Left ventricle myocardium superior (tissue), 1 donor: ENCODE results near the gene NME1. TPM values are rescaled to one million over a fixed set of nuclear protein-coding genes. Genes with fewer than 3 reads are reported as not detected.
A peak's percentile ranks its signal among the peaks of the same experiment; 100 is the strongest.
"Not testable (repeated sequence)": the region's sequence is repeated elsewhere in the genome, so short reads cannot be mapped to it uniquely, and the experiment has no call there.

Experiments
- ATAC-seq: fragments of 200-7000 bp; cut with Tn5 transposase; one replicate; pipeline ENCODE4 v1.9.1; 2020; ENCODE audit warnings: mild to moderate bottlenecking, moderate library complexity
- DNase-seq: peaks from one replicate; pipeline ENCODE4 v3.0.0-alpha.2; 2020
- intact Hi-C: fragments of 100-400 bp; cut with micrococcal nuclease; formaldehyde crosslinking; loops from one replicate; pipeline ENCODE4 v1.11.0; 2022
- total RNA-seq: library from RNA; stranded (reverse); fragmentation: NEBNext Ultra II Directional; extraction: Animal tissue kit (Norgen Biotek cat#: 25700); gene quantifications from one replicate; pipeline ENCODE4 v1.2.1, GENCODE V29; 2021
- donor health status: DM: no; HTN: yes; CAD: no; lungs with severe emphysema.

NME1 gene
- total RNA-seq, 1 donor from 2014 or later: 20.3 TPM

GRCh38 chr17:51142597-51142996 lies 10.8 kb upstream of the NME1 start:
- intact Hi-C loops: no loop called here
- DNase-seq (no peak), ATAC-seq (no peak)

GRCh38 chr17:51144266-51145022 lies 8.9 kb upstream of the NME1 start:
- no peak for ATAC-seq
- intact Hi-C loops: no loop called here
- no peak for DNase-seq

GRCh38 chr17:51147650-51148049 lies 5.7 kb upstream of the NME1 start:
- intact Hi-C loops: no loop called here
- ATAC-seq (no peak), DNase-seq (no peak)

- no peak for ATAC-seq
- intact Hi-C loops: no loop called here
- no peak for DNase-seq
Measured at GRCh38 chr17:51149163-51149562, 4.2 kb upstream of the NME1 start.

GRCh38 chr17:51150932-51151331 lies 2.4 kb upstream of the NME1 start:
- intact Hi-C loops: no loop called here
- ATAC-seq: no peak
- no peak for DNase-seq

GRCh38 chr17:51152766-51153209 lies 571 bp upstream of the NME1 start:
- intact Hi-C loops: loop anchor here (2.0 kb wide), 1 partner anchor 152 kb away; no protein-coding TSS in a partner anchor
- ATAC-seq: peak; percentile 3
- no peak for DNase-seq

- no peak for ATAC-seq
- DNase-seq: no peak
- intact Hi-C loops: no loop called here
Measured at GRCh38 chr17:51154176-51154575, 817 bp downstream of the NME1 start.

- no peak for ATAC-seq
- no peak for DNase-seq
- intact Hi-C loops: no loop called here
Measured at GRCh38 chr17:51155416-51155815, 2.1 kb downstream of the NME1 start.

- intact Hi-C loops: no loop called here
- ATAC-seq: no peak
- no peak for DNase-seq
Measured at GRCh38 chr17:51159604-51160003, 6.2 kb downstream of the NME1 start.

GRCh38 chr17:51161541-51161940 lies 8.2 kb downstream of the NME1 start:
- ATAC-seq: no peak
- DNase-seq: no peak
- intact Hi-C loops: no loop called here

GRCh38 chr17:51164911-51165679 lies 11.7 kb downstream of the NME1 start:
- intact Hi-C loops: no loop called here
- ATAC-seq (no peak), DNase-seq (peak; percentile 39)

- ATAC-seq: peak; percentile 4
- intact Hi-C loops: no loop called here
Measured at GRCh38 chr17:51165680-51166197, 12.4 kb downstream of the NME1 start.

GRCh38 chr17:51166198-51166986 lies 13.0 kb downstream of the NME1 start, which contains the start of gene NME2:
Gene NME2, plus strand, starts transcription at chr17:51166411. Its CDS starts 420 bp downstream, at chr17:51166831.
- DNase-seq (peak; percentile 95), ATAC-seq (peak; percentile 97)
- intact Hi-C loops: no loop called here

More at GRCh38 chr17:51165680-51166197, 12.4 kb downstream of the NME1 start:
- DNase-seq: peak; percentile 38

GRCh38 chr17:51166987-51167931 lies 13.9 kb downstream of the NME1 start:
- intact Hi-C loops: no loop called here

GRCh38 chr17:51169340-51169739 lies 16.0 kb downstream of the NME1 start:
- ATAC-seq (no peak), DNase-seq (no peak)
- intact Hi-C loops: no loop called here

More at GRCh38 chr17:51166987-51167931, 13.9 kb downstream of the NME1 start:
- ATAC-seq: peak; percentile 51
- peak; percentile 67 for DNase-seq

- intact Hi-C loops: no loop called here
- no peak for ATAC-seq
- DNase-seq: no peak
Measured at GRCh38 chr17:51170736-51171135, 17.4 kb downstream of the NME1 start.

- DNase-seq, intact Hi-C loops, ATAC-seq: not testable (repeated sequence)
Measured at GRCh38 chr17:51172030-51172429, 18.7 kb downstream of the NME1 start.

- intact Hi-C loops: no loop called here
- DNase-seq: no peak
- no peak for ATAC-seq
Measured at GRCh38 chr17:51180486-51180885, 27.1 kb downstream of the NME1 start.
